Duodenal mucosa (tissue), 2 donors: ENCODE results near the gene RHOJ.

Experiments
- H3K27ac ChIP-seq: one replicate; pipeline ENCODE4 v1.7.0; 2013; ENCODE audit warnings: low read depth, low read length
- H3K27me3 ChIP-seq, 2 donors: one replicate each; pipeline ENCODE4 v1.7.0; 2013; ENCODE audit warnings: low read length in 2 of 2, control low read depth in 1 of 2; ENCODE audit not compliant: insufficient read depth in 2 of 2, control insufficient read depth in 1 of 2
- H3K36me3 ChIP-seq, 2 donors: one replicate each; pipeline ENCODE4 v1.7.0; 2013; ENCODE audit warnings: low read length in 2 of 2, control low read depth in 1 of 2; ENCODE audit not compliant: insufficient read depth in 2 of 2, control insufficient read depth in 1 of 2
- H3K4me1 ChIP-seq, 2 donors: one replicate each; pipeline ENCODE4 v1.7.0; 2013; ENCODE audit warnings: low read length in 2 of 2, control low read depth in 1 of 2; ENCODE audit not compliant: insufficient read depth in 2 of 2, control insufficient read depth in 1 of 2
- H3K4me3 ChIP-seq, 2 donors: one replicate each; pipeline ENCODE4 v1.7.0; 2013; ENCODE audit warnings: low read length in 2 of 2, low read depth in 1 of 2
- H3K9ac ChIP-seq, 2 donors: one replicate each; pipeline ENCODE4 v1.7.0; 2013; ENCODE audit warnings: low read length in 2 of 2, low read depth in 1 of 2
- H3K9me3 ChIP-seq, 2 donors: one replicate each; pipeline ENCODE4 v1.7.0; 2013; ENCODE audit warnings: low read length in 2 of 2, control low read depth in 1 of 2; ENCODE audit not compliant: control insufficient read depth in 1 of 2

RHOJ gene

DNA sequence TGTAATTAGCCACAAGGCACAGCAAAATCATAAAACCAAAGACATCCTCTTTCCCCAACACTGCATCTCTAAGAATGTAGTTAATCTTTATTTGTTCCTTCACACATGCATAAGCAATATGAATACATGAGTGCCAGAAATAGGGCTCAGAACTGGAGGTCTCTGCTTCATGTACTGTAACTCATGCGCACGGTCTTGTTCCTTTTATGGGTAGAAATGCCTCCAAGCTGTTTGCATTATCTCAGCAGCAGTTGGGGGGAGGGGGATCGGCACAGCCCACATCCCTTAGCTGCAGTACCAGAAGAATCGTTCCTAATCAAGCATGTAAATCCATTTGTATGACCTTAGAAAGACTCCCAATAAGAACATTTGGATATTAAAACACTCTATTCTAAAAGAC lies 20.0 kb downstream of the RHOJ start:
- H3K9ac ChIP-seq = no peak overlapping the region
- H3K27ac ChIP-seq = no peak overlapping the region

DNA sequence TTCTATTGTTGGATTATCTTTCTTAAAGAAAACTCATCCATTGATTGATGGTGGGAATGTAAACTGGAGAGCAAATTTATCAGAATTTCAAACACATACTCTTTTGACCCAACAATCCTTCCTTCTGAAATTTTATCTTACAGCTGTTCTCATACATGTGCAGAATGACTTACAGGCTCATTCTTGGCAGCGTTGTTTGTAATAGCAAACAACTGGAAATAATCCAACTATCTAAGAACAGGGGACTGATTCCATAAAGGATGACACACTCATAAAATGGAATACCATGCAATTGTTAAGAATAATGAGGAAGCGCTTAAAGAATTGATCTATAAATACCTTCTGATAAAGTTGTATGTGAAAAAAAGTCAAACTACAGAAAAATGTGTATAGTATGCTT lies 24.0 kb downstream of the RHOJ start:
- H3K27ac ChIP-seq = no peak overlapping the region
- H3K4me3 ChIP-seq = no peak overlapping the region
- no peak overlapping the region for H3K9ac ChIP-seq
- H3K4me1 ChIP-seq = no peaks in the 10 kb centered on the region
- H3K9me3 ChIP-seq = no peaks in the 10 kb centered on the region
- H3K27me3 ChIP-seq = no peaks in the 10 kb centered on the region
- no peaks in the 10 kb centered on the region for H3K36me3 ChIP-seq

More for the DNA sequence above, 20.0 kb downstream of the RHOJ start:
- no peaks in the 10 kb centered on the region for H3K36me3 ChIP-seq
- H3K4me1 ChIP-seq = no peaks in the 10 kb centered on the region
- no peaks in the 10 kb centered on the region for H3K27me3 ChIP-seq
- no peaks in the 10 kb centered on the region for H3K9me3 ChIP-seq
- no peak overlapping the region for H3K4me3 ChIP-seq

DNA sequence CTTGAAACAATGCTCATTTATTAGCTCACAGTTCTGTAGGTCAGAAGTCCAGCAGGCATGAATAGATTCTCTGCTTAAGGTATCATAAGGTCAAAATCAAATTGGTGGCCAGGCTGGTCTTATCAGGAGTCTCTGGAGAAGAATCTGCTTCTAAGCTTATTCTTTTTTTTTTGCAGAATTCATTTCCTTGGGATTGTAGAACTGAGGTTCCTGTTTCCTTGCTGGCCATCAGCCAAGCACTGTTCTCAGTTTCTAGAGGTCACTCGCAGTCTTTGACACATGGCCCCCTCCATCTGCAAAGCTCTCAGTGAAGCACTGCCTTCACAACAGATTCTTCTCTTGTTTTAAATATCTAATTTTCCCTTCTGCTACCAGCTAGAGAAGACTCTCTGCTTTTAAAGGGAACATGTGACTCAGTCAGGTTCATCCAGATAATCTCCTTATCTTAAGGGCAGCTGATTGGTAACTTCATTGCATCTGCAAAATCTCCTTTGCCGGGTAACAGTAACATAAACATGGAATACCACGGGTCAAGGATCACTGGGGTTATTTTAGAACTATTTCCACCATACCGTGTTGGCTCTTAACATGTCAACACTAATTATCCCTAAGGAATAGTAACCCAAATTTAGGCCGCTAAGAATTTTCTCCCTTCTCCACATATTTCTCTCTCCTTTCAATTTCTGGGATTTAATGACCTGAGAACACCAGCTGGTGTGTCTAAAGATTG lies 25.3 kb downstream of the RHOJ start:
- Histone ChIP-seq H3K36me3 (no peaks in the 10 kb centered on the region), H3K27ac (no peak overlapping the region), H3K4me3 (no peak overlapping the region)

DNA sequence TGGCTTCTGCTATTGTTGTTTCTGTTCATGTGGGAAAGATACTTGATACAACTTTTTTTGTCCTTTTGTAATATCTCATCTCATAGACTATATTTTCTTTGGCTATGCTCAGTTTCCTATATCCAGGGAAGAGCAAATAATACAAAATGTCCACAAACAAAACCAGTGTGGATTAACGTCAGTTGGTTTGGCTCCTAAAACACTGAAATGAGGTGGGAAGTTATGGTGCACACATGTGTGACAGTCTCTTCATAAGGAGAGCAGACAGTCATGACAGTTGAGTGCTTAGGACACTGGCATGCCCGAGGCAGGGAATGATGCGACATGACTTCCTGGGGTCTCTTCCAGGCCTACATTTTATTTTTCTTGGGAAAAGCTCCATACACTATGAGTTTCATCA lies 27.5 kb downstream of the RHOJ start:
- Histone ChIP-seq H3K36me3 (no peaks in the 10 kb centered on the region), H3K4me3 (no peak overlapping the region), H3K9ac (no peak overlapping the region), H3K9me3 (no peaks in the 10 kb centered on the region), H3K27ac (no peak overlapping the region), H3K4me1 (no peaks in the 10 kb centered on the region), H3K27me3 (no peaks in the 10 kb centered on the region)

More for the DNA sequence above, 25.3 kb downstream of the RHOJ start:
- H3K9me3 ChIP-seq = no peaks in the 10 kb centered on the region
- no peaks in the 10 kb centered on the region for H3K27me3 ChIP-seq
- no peak overlapping the region for H3K9ac ChIP-seq
- H3K4me1 ChIP-seq = no peaks in the 10 kb centered on the region

DNA sequence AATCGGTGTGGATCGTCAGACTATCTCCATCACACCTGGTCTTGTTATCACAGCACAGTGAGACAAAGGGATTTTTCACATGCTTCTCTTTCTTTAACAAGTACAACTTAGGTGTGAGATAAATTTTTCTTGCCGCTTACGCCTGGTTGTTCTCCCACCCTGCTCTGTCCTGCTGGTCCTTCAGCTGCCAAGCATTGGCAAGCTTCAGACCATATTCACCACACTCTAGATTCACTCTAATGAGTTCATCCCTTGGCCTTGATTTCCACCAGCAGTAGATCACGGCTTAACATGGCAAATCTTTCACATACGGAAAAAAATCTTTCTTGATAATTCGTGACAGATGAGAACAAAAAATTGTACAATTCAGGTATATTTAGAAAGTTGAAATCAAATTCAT lies 33.5 kb downstream of the RHOJ start:
- H3K36me3 ChIP-seq = no peaks in the 10 kb centered on the region
- no peaks in the 10 kb centered on the region for H3K27me3 ChIP-seq
- no peaks in the 10 kb centered on the region for H3K9me3 ChIP-seq
- no peak overlapping the region for H3K27ac ChIP-seq
- no peak overlapping the region for H3K4me3 ChIP-seq
- no peak overlapping the region for H3K9ac ChIP-seq
- no peaks in the 10 kb centered on the region for H3K4me1 ChIP-seq

DNA sequence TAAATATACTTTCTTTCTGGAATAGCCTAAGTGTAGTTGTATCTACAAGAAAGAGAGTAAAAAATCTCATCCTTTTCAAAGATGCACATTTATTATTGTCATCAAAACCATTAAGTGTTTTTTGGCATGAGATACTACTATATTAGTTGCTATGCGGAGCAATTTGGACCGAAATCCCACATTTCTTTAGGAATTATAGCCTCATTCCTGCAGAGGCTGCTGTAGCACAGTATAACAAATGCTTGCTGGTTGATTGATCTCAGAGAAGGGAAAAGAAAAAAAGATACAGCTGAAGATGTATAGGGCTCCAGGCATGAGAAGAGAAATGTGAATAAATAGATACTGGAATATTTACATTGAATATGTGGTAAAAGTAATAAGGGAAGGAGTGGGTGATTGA lies 36.0 kb downstream of the RHOJ start:
- no peaks in the 10 kb centered on the region for H3K36me3 ChIP-seq

DNA sequence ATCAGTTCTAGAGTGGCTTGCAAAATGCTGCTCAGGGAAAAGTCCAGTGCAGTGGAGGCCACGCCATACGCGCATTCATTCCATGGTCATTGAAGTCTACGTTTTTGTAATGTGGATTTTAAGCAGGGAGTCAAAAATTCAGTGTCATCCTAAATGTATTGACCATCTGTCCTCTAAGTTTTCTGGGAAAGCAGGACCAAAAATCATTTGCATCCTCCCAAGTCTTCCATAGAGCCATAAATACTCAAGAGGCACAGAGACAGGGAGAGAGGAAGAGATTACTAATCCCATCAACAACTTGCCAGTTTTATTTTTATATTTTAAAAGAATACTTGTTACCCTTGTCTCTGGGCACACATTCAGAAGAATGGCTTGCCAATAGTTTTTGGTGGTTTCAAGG lies 36.9 kb downstream of the RHOJ start:
- Histone ChIP-seq H3K4me1 (no peaks in the 10 kb centered on the region), H3K9me3 (no peaks in the 10 kb centered on the region), H3K9ac (no peak overlapping the region), H3K36me3 (no peaks in the 10 kb centered on the region), H3K4me3 (no peak overlapping the region), H3K27me3 (no peaks in the 10 kb centered on the region), H3K27ac (no peak overlapping the region)

More for the DNA sequence above, 36.0 kb downstream of the RHOJ start:
- Histone ChIP-seq H3K4me1 (no peaks in the 10 kb centered on the region), H3K9me3 (no peaks in the 10 kb centered on the region), H3K4me3 (no peak overlapping the region), H3K27me3 (no peaks in the 10 kb centered on the region), H3K27ac (no peak overlapping the region), H3K9ac (no peak overlapping the region)

DNA sequence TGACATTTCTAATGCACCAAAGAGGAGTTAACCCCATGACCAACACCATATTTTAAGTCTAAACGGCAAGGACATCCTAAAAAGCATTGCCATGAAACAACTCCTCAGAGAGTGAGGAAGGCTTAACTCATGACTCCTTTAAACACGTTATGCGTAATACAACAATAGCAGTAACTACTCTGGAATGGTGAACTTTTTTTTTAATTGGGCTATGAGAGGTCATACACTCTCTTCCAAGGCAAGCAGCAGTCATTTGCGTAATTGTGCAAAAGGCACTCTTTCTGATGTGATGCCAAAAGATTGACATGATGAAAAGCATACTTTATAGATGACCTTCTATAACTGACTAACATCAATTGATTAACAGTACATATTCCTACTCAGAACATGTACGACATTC lies 39.4 kb downstream of the RHOJ start:
- Histone ChIP-seq H3K9ac (no peak overlapping the region), H3K36me3 (no peaks in the 10 kb centered on the region), H3K27me3 (no peaks in the 10 kb centered on the region), H3K4me1 (no peaks in the 10 kb centered on the region), H3K4me3 (no peak overlapping the region), H3K9me3 (no peaks in the 10 kb centered on the region), H3K27ac (no peak overlapping the region)

DNA sequence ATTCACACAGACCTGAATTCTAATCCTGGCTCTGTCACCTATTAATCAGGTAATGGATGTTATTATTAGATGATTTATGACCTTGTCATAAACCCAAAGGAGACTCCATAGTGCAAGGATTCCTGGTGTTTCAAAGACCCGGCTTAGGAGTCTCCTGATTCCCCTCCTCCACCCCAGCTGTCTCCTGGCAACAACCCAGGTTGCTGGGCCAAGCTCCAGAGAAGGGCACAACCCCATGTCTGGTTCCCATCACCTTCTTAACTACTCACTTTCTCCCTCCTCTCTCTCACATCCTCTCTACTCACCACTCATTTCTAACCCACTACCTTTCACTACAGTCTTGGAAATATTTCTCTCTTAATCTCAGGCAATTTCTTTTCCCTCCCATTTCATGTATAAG lies 41.6 kb downstream of the RHOJ start:
- no peak overlapping the region for H3K27ac ChIP-seq
- no peak overlapping the region for H3K4me3 ChIP-seq
- no peaks in the 10 kb centered on the region for H3K4me1 ChIP-seq
- no peak overlapping the region for H3K9ac ChIP-seq
- no peaks in the 10 kb centered on the region for H3K36me3 ChIP-seq
- H3K27me3 ChIP-seq = no peaks in the 10 kb centered on the region
- no peaks in the 10 kb centered on the region for H3K9me3 ChIP-seq

DNA sequence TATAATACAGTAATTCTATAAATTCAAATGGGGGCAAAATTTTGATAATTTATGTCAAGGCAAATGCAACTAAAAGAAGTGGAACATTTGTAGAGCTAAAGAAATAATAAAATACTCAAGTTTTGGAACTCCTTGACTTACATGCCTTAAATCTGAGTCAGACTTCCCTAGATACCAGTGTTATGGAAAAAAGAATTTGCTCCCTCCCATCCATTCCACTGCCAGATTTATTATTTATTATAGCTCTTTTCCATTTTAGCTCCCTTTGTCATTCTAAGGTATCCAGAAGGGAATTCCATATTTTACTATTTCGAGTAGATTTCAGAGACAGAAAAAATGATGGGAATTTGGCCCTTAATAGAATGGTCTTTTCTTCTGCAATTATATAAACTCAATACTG lies 44.0 kb downstream of the RHOJ start:
- Histone ChIP-seq H3K4me3 (no peak overlapping the region), H3K4me1 (no peaks in the 10 kb centered on the region), H3K27ac (no peak overlapping the region), H3K27me3 (no peaks in the 10 kb centered on the region), H3K36me3 (no peaks in the 10 kb centered on the region), H3K9me3 (no peaks in the 10 kb centered on the region), H3K9ac (no peak overlapping the region)

DNA sequence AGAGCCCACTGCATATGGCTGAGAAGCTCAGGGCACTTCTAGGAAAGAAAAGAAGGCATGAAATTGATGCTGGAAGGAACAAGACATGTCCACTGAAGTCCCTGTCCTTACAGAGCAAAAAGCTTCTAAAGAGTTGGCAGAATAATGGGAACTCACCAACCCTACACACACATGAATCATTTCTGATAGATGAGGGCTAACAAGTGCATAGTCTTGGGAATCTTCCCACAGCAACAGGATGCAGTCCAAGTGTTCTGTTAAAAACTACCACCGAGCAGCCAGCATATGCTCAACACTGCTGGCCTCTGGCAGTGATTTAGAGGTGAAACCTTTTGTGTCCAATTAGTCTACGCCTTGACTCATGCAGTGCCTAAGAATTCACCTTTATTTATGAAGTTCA lies 44.8 kb downstream of the RHOJ start:
- Histone ChIP-seq H3K9ac (no peak overlapping the region), H3K27me3 (no peaks in the 10 kb centered on the region), H3K9me3 (no peaks in the 10 kb centered on the region), H3K36me3 (no peaks in the 10 kb centered on the region), H3K4me3 (no peak overlapping the region), H3K4me1 (no peaks in the 10 kb centered on the region), H3K27ac (no peak overlapping the region)
